ENCODE results near the gene CBX4. TPM values are rescaled to one million over a fixed set of nuclear protein-coding genes. Genes with fewer than 3 reads are reported as not detected.
A peak's percentile ranks its signal among the peaks of the same experiment; 100 is the strongest.

The CBX4 gene
- polyA plus RNA-seq, 1 donor from 2014 or later = 31.9 TPM

- H4K20me1 ChIP-seq (ENCODE audit: insufficient read depth) = peaks cover 48% of the 10 kb centered on the region
- no peaks in the 10 kb centered on the region for H3F3A ChIP-seq (ENCODE audit: insufficient read depth, low read length, poor library complexity, severe bottlenecking)
- H3K79me2 ChIP-seq (replicated peaks; ENCODE audit: insufficient read depth, low read length) = peaks cover 43% of the 10 kb centered on the region
- TF ChIP-seq SMC3 (conservative IDR thresholded peaks at IDR 0.05; ENCODE audit: poor library complexity) = no peak
- TF ChIP-seq EP300 (conservative IDR thresholded peaks at IDR 0.05; ENCODE audit: poor library complexity, severe bottlenecking) = no peak
- TF ChIP-seq RAD21 (conservative IDR thresholded peaks at IDR 0.05) = no peak
- H3K9me2 ChIP-seq (ENCODE audit: insufficient read depth, low read length) = no peaks in the 10 kb centered on the region
- H3K27me3 ChIP-seq (ENCODE audit: insufficient read depth, low read depth, low read length) = peaks cover 33% of the 10 kb centered on the region
- no peak overlapping the region for H2AFZ ChIP-seq (ENCODE audit: low read depth, low read length)
- peak overlapping the region; percentile 94 for H3K9ac ChIP-seq (ENCODE audit: low read length)
- no peak overlapping the region for H3K27ac ChIP-seq (ENCODE audit: low read length)
- H3K4me3 ChIP-seq (ENCODE audit: low read length) = peak overlapping the region; percentile 83
- H3K9me3 ChIP-seq (ENCODE audit: low read length) = no peaks in the 10 kb centered on the region
- H3K4me2 ChIP-seq (ENCODE audit: low read length) = peak overlapping the region; percentile 96
- H3K36me3 ChIP-seq (ENCODE audit: insufficient read depth, low read length) = no peaks in the 10 kb centered on the region
These were observed 3.2 kb downstream of the CBX4 start for GRCh38 chr17:79835953-79836509.

- H4K20me1 ChIP-seq (ENCODE audit: insufficient read depth) = peaks cover 48% of the 10 kb centered on the region
- H3K4me3 ChIP-seq (ENCODE audit: low read length) = peak overlapping the region; percentile 83
- H3K9me3 ChIP-seq (ENCODE audit: low read length) = no peaks in the 10 kb centered on the region
- H3K79me2 ChIP-seq (replicated peaks; ENCODE audit: insufficient read depth, low read length) = peaks cover 43% of the 10 kb centered on the region
- no peak overlapping the region for H2AFZ ChIP-seq (ENCODE audit: low read depth, low read length)
- H3K27ac ChIP-seq (ENCODE audit: low read length) = no peak overlapping the region
- H3K9ac ChIP-seq (ENCODE audit: low read length) = peak overlapping the region; percentile 94
- no peaks in the 10 kb centered on the region for H3F3A ChIP-seq (ENCODE audit: insufficient read depth, low read length, poor library complexity, severe bottlenecking)
- TF ChIP-seq REST (IDR thresholded peaks at IDR 0.05; ENCODE audit: borderline replicate concordance) (no peak), CTCF (IDR thresholded peaks at IDR 0.05; ENCODE audit: poor library complexity, severe bottlenecking) (peak; percentile 27)
- no peaks in the 10 kb centered on the region for H3K36me3 ChIP-seq (ENCODE audit: insufficient read depth, low read length)
- no peaks in the 10 kb centered on the region for H3K9me2 ChIP-seq (ENCODE audit: insufficient read depth, low read length)
- H3K4me2 ChIP-seq (ENCODE audit: low read length) = no peak overlapping the region
- peaks cover 28% of the 10 kb centered on the region for H3K27me3 ChIP-seq (ENCODE audit: insufficient read depth, low read depth, low read length)
These were observed 3.8 kb downstream of the CBX4 start for GRCh38 chr17:79835470-79835899.

- H3K4me3 ChIP-seq (ENCODE audit: low read length) = peak overlapping the region; percentile 83
- peaks cover 21% of the 10 kb centered on the region for H3K27me3 ChIP-seq (ENCODE audit: insufficient read depth, low read depth, low read length)
- no peaks in the 10 kb centered on the region for H3K36me3 ChIP-seq (ENCODE audit: insufficient read depth, low read length)
- H2AFZ ChIP-seq (ENCODE audit: low read depth, low read length) = no peak overlapping the region
- H4K20me1 ChIP-seq (ENCODE audit: insufficient read depth) = peaks cover 48% of the 10 kb centered on the region
- no peaks in the 10 kb centered on the region for H3K9me3 ChIP-seq (ENCODE audit: low read length)
- H3F3A ChIP-seq (ENCODE audit: insufficient read depth, low read length, poor library complexity, severe bottlenecking) = peaks cover 3% of the 10 kb centered on the region
- H3K4me2 ChIP-seq (ENCODE audit: low read length) = no peak overlapping the region
- no peaks in the 10 kb centered on the region for H3K9me2 ChIP-seq (ENCODE audit: insufficient read depth, low read length)
- H3K27ac ChIP-seq (ENCODE audit: low read length) = no peak overlapping the region
- H3K9ac ChIP-seq (ENCODE audit: low read length) = peak overlapping the region; percentile 94
- H3K79me2 ChIP-seq (replicated peaks; ENCODE audit: insufficient read depth, low read length) = peaks cover 43% of the 10 kb centered on the region
- TF ChIP-seq RAD21 (conservative IDR thresholded peaks at IDR 0.05) (peak; percentile 45), EZH2 (IDR thresholded peaks at IDR 0.05; ENCODE audit: borderline replicate concordance, insufficient read depth, low read length, poor library complexity, severe bottlenecking) (no peak), EP300 (conservative IDR thresholded peaks at IDR 0.05; ENCODE audit: poor library complexity, severe bottlenecking) (no peak), TAF1 (IDR thresholded peaks at IDR 0.05; ENCODE audit: low read depth) (no peak), CTCF (IDR thresholded peaks at IDR 0.05; ENCODE audit: poor library complexity, severe bottlenecking) (peak; percentile 65), MXI1 (conservative IDR thresholded peaks at IDR 0.05; ENCODE audit: poor library complexity, severe bottlenecking) (no peak), REST (IDR thresholded peaks at IDR 0.05; ENCODE audit: borderline replicate concordance) (no peak)
These were observed 4.4 kb downstream of the CBX4 start for GRCh38 chr17:79834565-79835469.
